Uterus (tissue), 4 donors: ENCODE results near the gene ACSL3. TPM values are rescaled to one million over a fixed set of nuclear protein-coding genes. Genes with fewer than 3 reads are reported as not detected.

ENCODE experiments used
- DNase-seq, 2 donors: peaks; one replicate each; pipeline ENCODE4 v3.0.0-alpha.2; 2019 to 2020
- H3K27ac ChIP-seq, 2 donors: fragments of 200-600 bp; sonication (generic); 1 replicate in 1 of 2; 2 replicates in 1 of 2; pipeline ENCODE4 v1.5.1; 2016 to 2018
- H3K27me3 ChIP-seq, 2 donors: fragments of 200-600 bp; sonication (generic); one replicate each; pipeline ENCODE4 v1.5.1; 2018 to 2019; ENCODE audit warnings: control low read depth in 1 of 2
- H3K36me3 ChIP-seq, 2 donors: fragments of 200-600 bp; sonication (generic); one replicate each; pipeline ENCODE4 v1.5.1; 2019; ENCODE audit warnings: control low read depth in 1 of 2
- H3K4me1 ChIP-seq, 2 donors: fragments of 200-600 bp; sonication (generic); one replicate each; pipeline ENCODE4 v1.5.1; 2018 to 2019; ENCODE audit warnings: control low read depth in 1 of 2
- H3K4me3 ChIP-seq, 2 donors: fragments of 200-600 bp; sonication (generic); 1 replicate in 1 of 2; 2 replicates in 1 of 2; pipeline ENCODE4 v1.5.1; 2018 to 2019; ENCODE audit warnings: mild to moderate bottlenecking in 1 of 2
- H3K9me3 ChIP-seq, 2 donors: fragments of 200-600 bp; sonication (generic); one replicate each; pipeline ENCODE4 v1.5.1; 2019; ENCODE audit warnings: control low read depth in 1 of 2
- CTCF ChIP-seq, 4 experiments: fragments of 200-600 bp in 2 of 4; fragments of 450-650 bp in 2 of 4; sonication (generic) in 2 of 4; IDR thresholded peaks; one replicate each; pipeline ENCODE4 v1.5.1; 2016 to 2019; ENCODE audit warnings: antibody characterized with exemption in 4 of 4, mild to moderate bottlenecking in 2 of 4, moderate library complexity in 1 of 4
- POLR2A ChIP-seq, 2 donors: fragments of 450-650 bp; IDR thresholded peaks; one replicate each; pipeline ENCODE4 v1.6.1; 2016; ENCODE audit warnings: antibody characterized with exemption in 2 of 2, mild to moderate bottlenecking in 1 of 2, moderate library complexity in 1 of 2
- intact Hi-C: fragments of 100-400 bp; cut with DNase I; formaldehyde crosslinking; loops from one replicate; pipeline ENCODE4 v1.15.1; 2023; ENCODE audit warnings: low total_unique reads
- total RNA-seq, 4 donors: library from RNA; depleted of rRNA in 3 of 4; stranded (reverse); fragments of >200 nt in 3 of 4; gene quantifications; one replicate each; pipeline versions ENCODE4 v1.1.0 to v1.2.4, GENCODE V29; 2014 to 2023
- donor health status: DM: yes; HTN: yes; CAD: no.

Gene ACSL3
- total RNA-seq, 4 donors from 2014 or later: 39.7 to 101 (median 61.2) TPM

DNA sequence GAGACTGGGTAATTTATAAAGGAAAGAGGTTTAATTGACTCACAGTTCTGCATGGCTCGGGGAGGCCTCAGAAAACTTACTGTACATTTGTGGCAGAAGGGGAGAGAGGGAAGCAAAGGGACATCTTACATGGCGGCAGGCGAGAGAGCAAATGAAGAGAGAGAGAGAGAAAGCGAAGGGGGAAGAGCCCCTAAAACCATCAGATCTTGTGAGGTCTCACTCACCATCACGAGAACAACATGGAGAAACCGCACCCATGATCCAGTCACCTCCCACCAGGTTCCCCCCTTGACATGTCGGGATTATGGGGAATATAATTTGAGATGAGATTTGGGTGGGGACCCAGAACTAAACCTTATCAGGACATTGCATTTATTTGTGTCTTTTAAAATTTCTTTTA lies 75.9 kb downstream of the ACSL3 start:
- H3K4me1 ChIP-seq: no peaks in the 10 kb centered on the region
- H3K9me3 ChIP-seq: peaks cover 0 to 10% of the 10 kb centered on the region in 2 donors
- intact Hi-C loops: no loop called here
- H3K36me3 ChIP-seq: no peaks in the 10 kb centered on the region
- no peak overlapping the region for H3K27ac ChIP-seq
- H3K4me3 ChIP-seq: no peak overlapping the region
- H3K27me3 ChIP-seq: no peaks in the 10 kb centered on the region
- TF ChIP-seq CTCF (IDR thresholded peaks at IDR 0.05) (no peak), POLR2A (IDR thresholded peaks at IDR 0.05) (no peak)
- no peak for DNase-seq

DNA sequence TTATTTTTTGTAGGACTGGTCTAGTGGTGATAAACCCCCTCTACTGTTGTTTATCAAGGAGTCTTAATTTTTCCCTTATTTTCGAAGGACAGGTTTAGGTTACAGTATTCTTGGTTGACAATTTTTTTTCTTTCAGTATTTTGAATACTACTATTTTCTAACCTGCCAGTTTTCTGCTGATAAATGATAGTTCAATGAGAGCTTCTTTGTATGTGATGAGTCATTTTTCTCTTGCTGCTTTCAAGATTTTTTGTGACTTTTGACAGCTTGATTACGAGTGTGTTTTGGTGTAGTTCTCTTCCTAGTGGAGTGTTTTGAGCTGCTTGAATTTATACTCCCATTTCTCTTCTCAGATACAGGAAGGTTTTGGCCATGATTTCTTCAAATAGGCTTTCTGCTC lies 77.5 kb downstream of the ACSL3 start:
- Histone ChIP-seq H3K9me3 (peaks cover 0 to 10% of the 10 kb centered on the region in 2 donors), H3K36me3 (no peaks in the 10 kb centered on the region)
- no peak for DNase-seq

DNA sequence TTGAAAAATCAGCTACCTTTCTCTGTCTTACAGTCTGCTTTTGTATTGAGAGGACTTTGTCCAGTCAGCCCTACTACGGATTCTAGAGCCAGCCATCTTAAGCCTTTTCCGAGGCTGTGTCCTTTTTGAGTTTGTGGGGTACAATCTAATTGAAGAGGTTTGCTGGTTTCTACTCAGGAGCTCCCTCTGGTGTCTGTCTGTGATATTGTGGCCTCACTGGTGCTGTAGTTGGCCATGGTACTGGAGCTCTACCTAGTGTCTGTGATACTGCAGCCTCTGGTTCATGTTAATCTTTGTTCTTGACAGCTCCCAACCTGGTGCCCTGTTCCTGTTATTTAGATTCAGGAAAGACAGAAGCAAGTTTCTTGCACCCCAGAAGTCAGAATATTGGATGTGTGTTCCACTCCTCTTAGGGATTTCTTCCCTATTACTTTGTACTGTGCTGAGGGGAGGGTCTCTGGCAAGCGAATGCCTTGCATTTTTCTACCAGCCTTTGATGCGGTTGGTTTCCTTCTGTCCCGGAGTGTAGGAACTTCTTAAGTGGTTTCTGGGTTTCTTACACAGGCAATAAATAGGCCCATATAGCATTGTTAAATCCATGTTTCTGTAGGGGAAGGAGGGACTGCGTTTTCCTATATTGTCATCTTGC lies 78.5 kb downstream of the ACSL3 start:
- no peak for DNase-seq
- H3K4me3 ChIP-seq: no peak overlapping the region
- intact Hi-C loops: no loop called here
- no peak overlapping the region for H3K27ac ChIP-seq
- no peaks in the 10 kb centered on the region for H3K4me1 ChIP-seq
- no peaks in the 10 kb centered on the region for H3K36me3 ChIP-seq
- peaks cover 0 to 10% of the 10 kb centered on the region in 2 donors for H3K9me3 ChIP-seq
- TF ChIP-seq POLR2A (IDR thresholded peaks at IDR 0.05) (no peak), CTCF (IDR thresholded peaks at IDR 0.05) (no peak)
- H3K27me3 ChIP-seq: no peaks in the 10 kb centered on the region

More for the DNA sequence above, 77.5 kb downstream of the ACSL3 start:
- intact Hi-C loops: no loop called here
- no peak overlapping the region for H3K27ac ChIP-seq
- H3K4me1 ChIP-seq: no peaks in the 10 kb centered on the region
- TF ChIP-seq CTCF (IDR thresholded peaks at IDR 0.05): no peak
- TF ChIP-seq POLR2A (IDR thresholded peaks at IDR 0.05): no peak
- no peak overlapping the region for H3K4me3 ChIP-seq
- H3K27me3 ChIP-seq: no peaks in the 10 kb centered on the region

- intact Hi-C loops: no loop called here
- no peak for DNase-seq
- Histone ChIP-seq H3K27ac (no peak overlapping the region), H3K4me3 (no peak overlapping the region), H3K36me3 (no peaks in the 10 kb centered on the region), H3K9me3 (peaks cover 0 to 10% of the 10 kb centered on the region in 2 donors), H3K4me1 (no peaks in the 10 kb centered on the region), H3K27me3 (no peaks in the 10 kb centered on the region)
- no peak for TF ChIP-seq POLR2A (IDR thresholded peaks at IDR 0.05)
- TF ChIP-seq CTCF (IDR thresholded peaks at IDR 0.05): no peak
Measured at GRCh38 chr2:222939979-222940378, 79.1 kb downstream of the ACSL3 start.

DNA sequence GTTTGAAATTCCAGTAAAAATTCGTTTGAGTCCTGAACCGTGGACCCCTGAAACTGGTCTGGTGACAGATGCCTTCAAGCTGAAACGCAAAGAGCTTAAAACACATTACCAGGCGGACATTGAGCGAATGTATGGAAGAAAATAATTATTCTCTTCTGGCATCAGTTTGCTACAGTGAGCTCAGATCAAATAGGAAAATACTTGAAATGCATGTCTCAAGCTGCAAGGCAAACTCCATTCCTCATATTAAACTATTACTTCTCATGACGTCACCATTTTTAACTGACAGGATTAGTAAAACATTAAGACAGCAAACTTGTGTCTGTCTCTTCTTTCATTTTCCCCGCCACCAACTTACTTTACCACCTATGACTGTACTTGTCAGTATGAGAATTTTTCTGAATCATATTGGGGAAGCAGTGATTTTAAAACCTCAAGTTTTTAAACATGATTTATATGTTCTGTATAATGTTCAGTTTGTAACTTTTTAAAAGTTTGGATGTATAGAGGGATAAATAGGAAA lies 80.7 kb downstream of the ACSL3 start:
- no peak overlapping the region for H3K4me3 ChIP-seq

More for the DNA sequence above, 80.7 kb downstream of the ACSL3 start:
- intact Hi-C loops: no loop called here
- Histone ChIP-seq H3K27ac (no peak overlapping the region), H3K36me3 (no peaks in the 10 kb centered on the region), H3K9me3 (peaks cover 0 to 10% of the 10 kb centered on the region in 2 donors), H3K27me3 (no peaks in the 10 kb centered on the region), H3K4me1 (no peaks in the 10 kb centered on the region)
- DNase-seq: no peak
- TF ChIP-seq POLR2A (IDR thresholded peaks at IDR 0.05) (no peak), CTCF (IDR thresholded peaks at IDR 0.05) (no peak)
